GM19240 (cell line): ENCODE measurements around the gene CTNND2.
"Not testable (repeated sequence)": the region's sequence is repeated elsewhere in the genome, so short reads cannot be mapped to it uniquely, and the experiment has no call there.

Experiments
- DNase-seq: peaks from one replicate; pipeline ENCODE4 v3.0.0; 2011; ENCODE audit warnings: low spot score; ENCODE audit not compliant: insufficient read length

The CTNND2 gene

GRCh38 chr5:11104651-11105112 is 799.6 kb downstream of the CTNND2 start:
- DNase-seq: no peak

GRCh38 chr5:11104210-11104609 is 800.0 kb downstream of the CTNND2 start:
- DNase-seq: no peak

- no peak for DNase-seq
Observed at GRCh38 chr5:11084111-11084510, 820.1 kb downstream of the CTNND2 start.

GRCh38 chr5:11082404-11082945 is 821.8 kb downstream of the CTNND2 start:
- no peak for DNase-seq

GRCh38 chr5:11076945-11077613 is 827.2 kb downstream of the CTNND2 start:
- DNase-seq: no peak

- DNase-seq: no peak
Observed at GRCh38 chr5:11075035-11075805, 829.0 kb downstream of the CTNND2 start.

GRCh38 chr5:11072568-11072967 is 831.7 kb downstream of the CTNND2 start:
- no peak for DNase-seq

- no peak for DNase-seq
Observed at GRCh38 chr5:11072076-11072475, 832.2 kb downstream of the CTNND2 start.

- no peak for DNase-seq
Observed at GRCh38 chr5:11069041-11069440, 835.2 kb downstream of the CTNND2 start.

GRCh38 chr5:11065723-11066122 is 838.5 kb downstream of the CTNND2 start:
- not testable (repeated sequence) for DNase-seq

GRCh38 chr5:11064763-11065450 is 839.3 kb downstream of the CTNND2 start:
- DNase-seq: no peak

- no peak for DNase-seq
Observed at GRCh38 chr5:11062397-11062796, 841.8 kb downstream of the CTNND2 start.

- no peak for DNase-seq
Observed at GRCh38 chr5:11056560-11056959, 847.7 kb downstream of the CTNND2 start.

- DNase-seq: no peak
Observed at GRCh38 chr5:11054014-11054413, 850.2 kb downstream of the CTNND2 start.

- no peak for DNase-seq
Observed at GRCh38 chr5:11052871-11053270, 851.4 kb downstream of the CTNND2 start.

GRCh38 chr5:11050596-11051304 is 853.5 kb downstream of the CTNND2 start:
- DNase-seq: no peak

GRCh38 chr5:11048760-11049159 is 855.5 kb downstream of the CTNND2 start:
- DNase-seq: no peak

- no peak for DNase-seq
Observed at GRCh38 chr5:11047625-11048024, 856.6 kb downstream of the CTNND2 start.

GRCh38 chr5:11047030-11047429 is 857.2 kb downstream of the CTNND2 start:
- no peak for DNase-seq

GRCh38 chr5:11046160-11046559 is 858.1 kb downstream of the CTNND2 start:
- no peak for DNase-seq

GRCh38 chr5:11045411-11045810 is 858.8 kb downstream of the CTNND2 start:
- no peak for DNase-seq
